GM06990 (cell line): ENCODE data around the gene PLXDC1.

ENCODE experiments used
- DNase-seq: peaks from one replicate; pipeline ENCODE4 v3.0.0-alpha.2; 2011; ENCODE audit not compliant: insufficient read length; ENCODE audit errors: extremely low read depth
- H3K27me3 ChIP-seq: replicated peaks from 2 replicates; pipeline ENCODE4 v1.6.0; 2011; ENCODE audit warnings: low read length; ENCODE audit not compliant: control insufficient read depth, insufficient read depth
- H3K36me3 ChIP-seq: 2 replicates; pipeline ENCODE4 v1.5.1; 2011; ENCODE audit warnings: low read length; ENCODE audit not compliant: control insufficient read depth, insufficient read depth
- H3K4me3 ChIP-seq: replicated peaks from 2 replicates; pipeline ENCODE4 v1.5.1; 2011; ENCODE audit warnings: low read depth, mild to moderate bottlenecking, control low read depth, low read length
- TF ChIP-seq, protein P1 (sequence below): IDR thresholded peaks from 2 replicates; pipeline ENCODE4 v1.5.1; 2011; ENCODE audit warnings: low read length, control low read depth, mild to moderate bottlenecking, inconsistent platforms; ENCODE audit not compliant: insufficient read depth, poor library complexity, severe bottlenecking

Gene PLXDC1

DNA sequence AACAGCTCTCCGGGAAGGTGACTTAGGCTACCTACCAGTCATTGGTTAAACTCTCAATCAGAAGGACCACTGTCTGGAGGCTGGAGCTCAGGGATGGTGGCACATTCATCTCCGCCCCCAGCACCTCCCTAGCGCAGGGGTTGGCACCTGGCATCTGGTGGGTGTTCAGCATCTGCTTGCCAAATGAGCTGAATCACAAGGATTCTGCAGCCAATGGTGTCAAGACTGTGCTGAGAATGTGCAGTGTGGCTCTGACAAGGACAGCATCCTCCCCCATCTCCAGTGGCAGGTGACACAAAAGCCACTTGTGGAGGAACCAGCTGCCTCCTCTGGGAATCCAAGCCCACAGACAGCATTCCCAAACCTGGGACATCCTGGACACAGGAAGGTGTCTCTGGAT, 35.2 kb downstream of the PLXDC1 start:
- TF ChIP-seq, protein P1, sequence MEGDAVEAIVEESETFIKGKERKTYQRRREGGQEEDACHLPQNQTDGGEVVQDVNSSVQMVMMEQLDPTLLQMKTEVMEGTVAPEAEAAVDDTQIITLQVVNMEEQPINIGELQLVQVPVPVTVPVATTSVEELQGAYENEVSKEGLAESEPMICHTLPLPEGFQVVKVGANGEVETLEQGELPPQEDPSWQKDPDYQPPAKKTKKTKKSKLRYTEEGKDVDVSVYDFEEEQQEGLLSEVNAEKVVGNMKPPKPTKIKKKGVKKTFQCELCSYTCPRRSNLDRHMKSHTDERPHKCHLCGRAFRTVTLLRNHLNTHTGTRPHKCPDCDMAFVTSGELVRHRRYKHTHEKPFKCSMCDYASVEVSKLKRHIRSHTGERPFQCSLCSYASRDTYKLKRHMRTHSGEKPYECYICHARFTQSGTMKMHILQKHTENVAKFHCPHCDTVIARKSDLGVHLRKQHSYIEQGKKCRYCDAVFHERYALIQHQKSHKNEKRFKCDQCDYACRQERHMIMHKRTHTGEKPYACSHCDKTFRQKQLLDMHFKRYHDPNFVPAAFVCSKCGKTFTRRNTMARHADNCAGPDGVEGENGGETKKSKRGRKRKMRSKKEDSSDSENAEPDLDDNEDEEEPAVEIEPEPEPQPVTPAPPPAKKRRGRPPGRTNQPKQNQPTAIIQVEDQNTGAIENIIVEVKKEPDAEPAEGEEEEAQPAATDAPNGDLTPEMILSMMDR: no peak
- DNase-seq: no peak
- Histone ChIP-seq H3K27me3 (no peaks in the 10 kb centered on the region; the same call in 1 of the 2 replicates), H3K4me3 (no peak overlapping the region), H3K36me3 (no peaks in the 10 kb centered on the region)

DNA sequence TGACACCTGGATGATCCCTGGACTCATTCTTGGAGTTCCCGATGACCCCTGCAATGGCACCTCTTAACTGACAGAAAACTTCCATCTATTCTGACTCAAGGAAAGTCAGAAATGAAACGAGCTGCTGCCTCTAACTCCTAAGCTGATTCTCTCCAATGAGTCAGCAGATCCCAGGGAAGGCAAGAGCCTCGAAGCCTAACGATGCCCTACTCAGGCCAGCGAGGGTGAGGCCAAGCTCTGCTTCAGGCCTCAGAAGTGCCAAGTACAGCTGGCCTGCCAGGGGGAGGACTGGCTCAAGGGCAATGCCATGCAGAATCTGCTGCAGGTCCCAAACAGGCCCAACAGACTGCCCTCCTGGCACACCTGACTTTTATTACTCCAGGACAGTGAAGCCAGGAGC, 36.3 kb downstream of the PLXDC1 start:
- Histone ChIP-seq H3K36me3 (no peaks in the 10 kb centered on the region), H3K4me3 (no peak overlapping the region), H3K27me3 (no peaks in the 10 kb centered on the region; the same call in 1 of the 2 replicates)
- TF ChIP-seq, protein P1: no peak
- DNase-seq: no peak

DNA sequence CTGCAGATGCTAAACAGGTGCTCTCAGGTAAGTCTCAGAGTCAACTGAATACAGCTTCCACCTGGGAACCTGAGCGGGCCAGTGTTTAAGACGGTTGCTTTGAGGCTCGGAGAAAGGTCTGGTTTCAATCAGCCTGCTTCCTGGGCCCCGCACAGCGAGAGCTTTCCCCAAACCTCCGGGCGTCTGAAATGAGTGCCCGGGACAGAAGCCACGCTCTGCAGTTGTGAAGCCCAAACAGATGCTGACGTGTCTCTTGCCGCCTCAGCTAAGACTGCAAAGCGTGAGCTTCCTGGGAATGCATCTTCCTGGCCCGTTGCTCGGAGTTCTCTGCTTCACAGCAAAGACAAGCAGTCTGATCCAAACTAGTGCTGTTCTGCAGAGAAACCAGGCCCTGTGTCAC, 36.7 kb downstream of the PLXDC1 start:
- no peaks in the 10 kb centered on the region for H3K36me3 ChIP-seq
- TF ChIP-seq, protein P1: no peak
- no peak overlapping the region for H3K4me3 ChIP-seq
- H3K27me3 ChIP-seq: no peaks in the 10 kb centered on the region; the same call in 1 of the 2 replicates
- no peak for DNase-seq

DNA sequence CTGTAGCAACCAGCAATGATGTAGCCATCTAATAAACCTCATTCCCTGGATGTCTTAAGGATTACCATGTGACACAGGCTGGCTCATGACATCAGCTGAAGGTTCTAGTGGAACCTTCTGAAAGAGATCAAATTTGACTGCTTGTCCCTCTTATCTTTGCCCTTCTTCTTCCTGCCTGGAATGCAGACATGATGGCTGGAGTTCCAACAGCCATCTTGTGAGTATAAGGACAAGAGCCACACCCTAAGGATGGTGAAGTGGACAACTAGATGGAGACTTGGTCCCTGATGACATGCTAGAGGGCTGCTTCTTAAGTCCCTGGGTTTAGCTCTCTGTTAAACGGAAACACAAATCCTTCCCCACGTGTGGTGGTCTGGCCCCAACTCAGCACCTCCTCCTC, 37.6 kb downstream of the PLXDC1 start:
- Histone ChIP-seq H3K4me3 (no peak overlapping the region), H3K36me3 (no peaks in the 10 kb centered on the region), H3K27me3 (no peaks in the 10 kb centered on the region; the same call in 1 of the 2 replicates)
- DNase-seq: no peak
- TF ChIP-seq, protein P1: no peak

DNA sequence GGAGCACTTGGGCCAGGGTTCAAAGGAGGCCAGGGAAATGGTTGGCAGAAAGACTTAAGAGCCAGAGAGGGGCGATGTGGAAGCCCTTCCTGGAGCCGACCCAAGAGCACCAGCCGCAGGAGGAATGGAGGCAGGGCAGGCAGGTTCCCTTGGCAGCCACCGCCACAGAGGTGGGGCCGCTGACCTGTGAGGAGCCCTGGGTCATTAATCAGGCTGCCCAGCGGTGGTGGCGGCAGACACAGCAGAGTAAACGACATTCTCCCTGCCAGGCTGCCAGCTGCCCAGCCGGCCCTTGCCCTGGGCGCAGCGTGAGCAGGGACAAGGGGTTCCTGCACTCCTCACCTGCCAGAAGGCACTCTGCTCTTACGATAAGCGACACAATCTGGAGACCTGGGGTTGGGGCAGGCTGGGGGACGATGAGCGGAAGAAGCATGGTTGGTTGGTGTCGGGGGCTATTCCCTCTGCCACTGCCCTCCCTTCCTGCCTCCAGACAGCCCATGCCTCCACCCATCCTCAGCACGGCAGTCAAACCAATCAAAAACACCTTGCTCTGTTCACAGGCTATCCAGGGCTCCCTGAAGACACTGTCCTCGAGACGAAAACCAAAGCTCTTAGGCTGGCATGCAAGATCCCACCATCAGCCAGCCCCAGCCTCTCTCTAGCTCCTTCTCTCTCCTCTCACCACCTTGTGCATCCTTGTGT, 40.9 kb downstream of the PLXDC1 start:
- TF ChIP-seq, protein P1: no peak
- no peak for DNase-seq
- no peak overlapping the region for H3K4me3 ChIP-seq
- no peaks in the 10 kb centered on the region for H3K36me3 ChIP-seq
- H3K27me3 ChIP-seq: no peaks in the 10 kb centered on the region; the same call in 1 of the 2 replicates
